Caco-2 (cell line): ENCODE results near the gene ADGRL3. TPM values are rescaled to one million over a fixed set of nuclear protein-coding genes. Genes with fewer than 3 reads are reported as not detected.

ENCODE experiments used
- BruUV-seq: library from RNA; stranded (reverse); fragments of 400-500 nt; replicated peaks from 2 replicates; lab custom pipeline; 2021; lab: Mats Ljungman, UMichigan
- CTCF ChIA-PET: fragments of 300-600 bp; sonication (Branson Sonifier 250); formaldehyde crosslinking; loops from one replicate; lab custom pipeline; 2022; ENCODE audit warnings: antibody characterized with exemption; lab: Charles Lee
- POLR2A ChIA-PET: fragments of 300-600 bp; sonication (Branson Sonifier 250); formaldehyde crosslinking; loops from one replicate; lab custom pipeline; 2022; ENCODE audit warnings: antibody characterized with exemption; lab: Charles Lee
- DNase-seq, 2 experiments: peaks; one replicate each; pipeline versions ENCODE4 v3.0.0 to v3.0.0-alpha.2; 2020 to 2022
- H3K27me3 ChIP-seq: replicated peaks from 2 replicates; pipeline ENCODE4 v1.6.0; 2011; ENCODE audit warnings: low read length; ENCODE audit not compliant: control insufficient read depth, insufficient read depth
- H3K36me3 ChIP-seq: 2 replicates; pipeline ENCODE4 v1.5.1; 2011; ENCODE audit warnings: low read length; ENCODE audit not compliant: control insufficient read depth, insufficient read depth
- H3K4me1 ChIP-seq: fragments of 250-450 bp; sonication (Bioruptor Pico); 2 replicates; pipeline ENCODE4 v1.5.1; 2020; ENCODE audit warnings: mild to moderate bottlenecking
- H3K4me3 ChIP-seq: 2 replicates; pipeline ENCODE4 v1.5.1; 2011; ENCODE audit warnings: low read depth, mild to moderate bottlenecking, control low read depth, low read length
- H3K9me3 ChIP-seq: fragments of 250-450 bp; sonication (Bioruptor Pico); 2 replicates; pipeline ENCODE4 v1.5.1; 2020; ENCODE audit warnings: mild to moderate bottlenecking, moderate library complexity
- H3K27ac Mint-ChIP-seq: one replicate; pipeline ENCODE4 v1.8.0; 2022; ENCODE audit warnings: mixed read lengths; ENCODE audit not compliant: unreplicated experiment
- H3K27me3 Mint-ChIP-seq: one replicate; pipeline ENCODE4 v1.8.0; 2022; ENCODE audit warnings: mixed read lengths; ENCODE audit not compliant: insufficient read depth, unreplicated experiment
- H3K36me3 Mint-ChIP-seq: one replicate; pipeline ENCODE4 v1.8.0; 2022; ENCODE audit warnings: mild to moderate bottlenecking, mixed read lengths; ENCODE audit not compliant: insufficient read depth, unreplicated experiment
- H3K4me1 Mint-ChIP-seq: one replicate; pipeline ENCODE4 v1.8.0; 2022; ENCODE audit warnings: low read depth, mixed read lengths; ENCODE audit not compliant: unreplicated experiment
- H3K4me3 Mint-ChIP-seq: one replicate; pipeline ENCODE4 v1.8.0; 2022; ENCODE audit warnings: mild to moderate bottlenecking, moderate library complexity, mixed read lengths; ENCODE audit not compliant: unreplicated experiment
- H3K9me3 Mint-ChIP-seq: one replicate; pipeline ENCODE4 v1.8.0; 2022; ENCODE audit warnings: mixed read lengths; ENCODE audit not compliant: unreplicated experiment
- CTCF ChIP-seq, 2 experiments: fragments of 200-600 bp in 1 of 2; IDR thresholded peaks; 1 replicate in 1 of 2; 2 replicates in 1 of 2; pipeline versions ENCODE4 v1.5.1 to v1.8.0; 2011 to 2022; ENCODE audit warnings: antibody characterized with exemption in 1 of 2, control low read depth in 1 of 2, inconsistent platforms in 1 of 2, low read depth in 1 of 2, low read length in 1 of 2, mild to moderate bottlenecking in 1 of 2, moderate library complexity in 1 of 2; ENCODE audit not compliant: insufficient read depth in 1 of 2, severe bottlenecking in 1 of 2, unreplicated experiment in 1 of 2
- intact Hi-C: fragments of 100-400 bp; cut with micrococcal nuclease; formaldehyde crosslinking; loops from one replicate; pipeline ENCODE4 v1.10.0; 2022; ENCODE audit not compliant: unreplicated experiment
- total RNA-seq: library from RNA; stranded (reverse); gene quantifications from 2 replicates; pipeline ENCODE4 v1.2.3, GENCODE V29; 2022

ADGRL3 gene
- total RNA-seq, 1 experiment from 2014 or later, result 1.5 TPM

- Mint-ChIP-seq H3K4me3 (no peak overlapping the region), H3K36me3 (no peaks in the 10 kb centered on the region), H3K27ac (no peak overlapping the region), H3K9me3 (no peaks in the 10 kb centered on the region), H3K27me3 (peaks cover 2% of the 10 kb centered on the region), H3K4me1 (no peaks in the 10 kb centered on the region)
- ChIA-PET POLR2A (no interaction called here), CTCF (no interaction called here)
- TF ChIP-seq CTCF (IDR thresholded peaks at IDR 0.05; ENCODE audit: insufficient read depth in 1 of 2, low read depth in 1 of 2, low read length in 1 of 2, severe bottlenecking in 1 of 2, unreplicated experiment in 1 of 2), result no peak
- no peaks in the 10 kb centered on the region for H3K36me3 ChIP-seq
- no TSS peak for BruUV-seq
- no peak for DNase-seq
- no peaks in the 10 kb centered on the region for H3K9me3 ChIP-seq
- H3K4me3 ChIP-seq, result no peak overlapping the region
- H3K4me1 ChIP-seq, result no peaks in the 10 kb centered on the region
- intact Hi-C loops, result no loop called here
- H3K27me3 ChIP-seq, result no peaks in the 10 kb centered on the region
These were observed 870.2 kb downstream of the ADGRL3 start for GRCh38 chr4:62070291-62070852.

- Histone ChIP-seq H3K9me3 (no peaks in the 10 kb centered on the region), H3K4me3 (no peak overlapping the region), H3K27me3 (no peaks in the 10 kb centered on the region), H3K36me3 (no peaks in the 10 kb centered on the region), H3K4me1 (no peaks in the 10 kb centered on the region)
- H3K36me3 Mint-ChIP-seq, result no peaks in the 10 kb centered on the region
- ChIA-PET POLR2A (no interaction called here), CTCF (no interaction called here)
- DNase-seq, result no peak
- H3K9me3 Mint-ChIP-seq, result no peaks in the 10 kb centered on the region
- no peaks in the 10 kb centered on the region for H3K4me1 Mint-ChIP-seq
- intact Hi-C loops, result no loop called here
- H3K4me3 Mint-ChIP-seq, result no peak overlapping the region
- peaks cover 5% of the 10 kb centered on the region for H3K27me3 Mint-ChIP-seq
- no TSS peak for BruUV-seq
- no peak for TF ChIP-seq CTCF (IDR thresholded peaks at IDR 0.05; ENCODE audit: insufficient read depth in 1 of 2, low read depth in 1 of 2, low read length in 1 of 2, severe bottlenecking in 1 of 2, unreplicated experiment in 1 of 2)
- no peak overlapping the region for H3K27ac Mint-ChIP-seq
These were observed 875.0 kb downstream of the ADGRL3 start for GRCh38 chr4:62075089-62075488.

GRCh38 chr4:62075521-62075920 is 875.4 kb downstream of the ADGRL3 start:
- H3K4me1 ChIP-seq, result no peaks in the 10 kb centered on the region
- ChIA-PET CTCF (no interaction called here), POLR2A (no interaction called here)
- DNase-seq, result no peak
- BruUV-seq, result no TSS peak
- Mint-ChIP-seq H3K4me3 (no peak overlapping the region), H3K27me3 (peaks cover 5% of the 10 kb centered on the region), H3K27ac (no peak overlapping the region), H3K36me3 (no peaks in the 10 kb centered on the region), H3K4me1 (no peaks in the 10 kb centered on the region), H3K9me3 (no peaks in the 10 kb centered on the region)
- intact Hi-C loops, result no loop called here
- no peaks in the 10 kb centered on the region for H3K9me3 ChIP-seq
- H3K36me3 ChIP-seq, result no peaks in the 10 kb centered on the region
- TF ChIP-seq CTCF (IDR thresholded peaks at IDR 0.05; ENCODE audit: insufficient read depth in 1 of 2, low read depth in 1 of 2, low read length in 1 of 2, severe bottlenecking in 1 of 2, unreplicated experiment in 1 of 2), result no peak
- H3K4me3 ChIP-seq, result no peak overlapping the region
- no peaks in the 10 kb centered on the region for H3K27me3 ChIP-seq
